A549 (cell line): ENCODE results near the gene LEPROT. TPM values are rescaled to one million over a fixed set of nuclear protein-coding genes. Genes with fewer than 3 reads are reported as not detected.

Source experiments
- ATAC-seq, 2 experiments: fragments of 200-7000 bp in 1 of 2; fragments of >200 bp in 1 of 2; cut with Nextera tagmentation in 1 of 2; cut with Tn5 transposase in 1 of 2; 3 replicates each; pipeline versions ENCODE4 v1.8.0 to v1.9.1; 2018 to 2020; ENCODE audit warnings: mild to moderate bottlenecking in 1 of 2, moderate library complexity in 1 of 2
- CTCF ChIA-PET: fragments of 300-600 bp; sonication (Branson Sonifier 250); formaldehyde crosslinking; extraction: SDS; loops from one replicate; lab custom pipeline; 2021; ENCODE audit warnings: antibody characterized with exemption, inconsistent platforms; lab: Yijun Ruan, JAX
- POLR2A ChIA-PET: fragments of 350-600 bp; formaldehyde crosslinking; extraction: SDS; loops from one replicate; lab custom pipeline; 2021; ENCODE audit warnings: antibody characterized with exemption, inconsistent platforms; lab: Yijun Ruan, JAX
- DNase-seq, 2 experiments: peaks; one replicate each; pipeline versions ENCODE4 v3.0.0 to v3.0.0-alpha.2; 2011 to 2016; ENCODE audit warnings: low read depth in 1 of 2, low spot score in 1 of 2
- FAIRE-seq: peaks from 2 replicates; lab custom pipeline; 2011; peaks lifted over from hg19 to GRCh38; lab: Jason Lieb, UNC
- H3K27ac ChIP-seq, 2 experiments: fragments of >200 bp; sonication (Bioruptor Twin); formaldehyde crosslinking; 3 replicates each; pipeline ENCODE4 v1.5.1; 2016 to 2017
- H3K4me1 ChIP-seq: fragments of >200 bp; sonication (Bioruptor Twin); formaldehyde crosslinking; 3 replicates; pipeline ENCODE4 v1.6.1; 2016
- H3K4me2 ChIP-seq: fragments of >200 bp; sonication (Bioruptor Twin); formaldehyde crosslinking; 3 replicates; pipeline ENCODE4 v1.6.1; 2016
- H3K4me3 ChIP-seq: fragments of >200 bp; sonication (Bioruptor Twin); formaldehyde crosslinking; 3 replicates; pipeline ENCODE4 v1.5.1; 2016
- H3K9me3 ChIP-seq: fragments of >200 bp; sonication (Bioruptor Twin); formaldehyde crosslinking; 3 replicates; pipeline ENCODE4 v1.6.1; 2016
- CBX8 ChIP-seq: fragments of 200-600 bp; sonication (generic); IDR thresholded peaks from 2 replicates; pipeline ENCODE4 v1.6.1; 2016
- EP300 ChIP-seq, 2 experiments: fragments of >200 bp; sonication (Bioruptor Twin); formaldehyde crosslinking; IDR thresholded peaks; 2 replicates in 1 of 2; 3 replicates in 1 of 2; pipeline ENCODE4 v1.6.1; 2016 to 2017
- FOSL2 ChIP-seq, 2 experiments: fragments of 450-650 bp in 1 of 2; fragments of >200 bp in 1 of 2; sonication (Bioruptor Twin) in 1 of 2; formaldehyde crosslinking; IDR thresholded peaks; 2 replicates each; pipeline versions ENCODE4 v1.5.0 to v1.6.1; 2016 to 2020; ENCODE audit warnings: mild to moderate bottlenecking in 1 of 2, moderate library complexity in 1 of 2
- GATA3 ChIP-seq: IDR thresholded peaks from 2 replicates; pipeline ENCODE4 v1.6.1; 2012; ENCODE audit warnings: borderline replicate concordance
- HOXB13 ChIP-seq: fragments of 250-450 bp; sonication (Bioruptor Pico); IDR thresholded peaks from 2 replicates; pipeline ENCODE4 v1.5.0; 2020; ENCODE audit warnings: low read depth, mild to moderate bottlenecking, moderate library complexity
- JUN ChIP-seq, 2 experiments: fragments of >200 bp; sonication (Bioruptor Twin); formaldehyde crosslinking; IDR thresholded peaks; 2 replicates in 1 of 2; 3 replicates in 1 of 2; pipeline ENCODE4 v1.6.1; 2016 to 2017
- KDM1A ChIP-seq: fragments of 200-600 bp; sonication (generic); IDR thresholded peaks from 2 replicates; pipeline ENCODE4 v1.6.1; 2016; ENCODE audit warnings: low read depth, mild to moderate bottlenecking
- KDM5A ChIP-seq: fragments of 200-600 bp; sonication (generic); IDR thresholded peaks from 2 replicates; pipeline ENCODE4 v1.6.1; 2016; ENCODE audit warnings: antibody characterized with exemption, mild to moderate bottlenecking
- ZNF302 ChIP-seq: fragments of 250-450 bp; sonication (Bioruptor Pico); IDR thresholded peaks from 2 replicates; pipeline ENCODE4 v1.9.0; 2021; ENCODE audit warnings: inconsistent platforms, mild to moderate bottlenecking, moderate library complexity
- WGBS: methylation state at CpG from one replicate; pipeline ENCODE4 v1.1.6; 2017; ENCODE audit errors: missing lambda C conversion rate; 5-methylcytosine and 5-hydroxymethylcytosine counted together
- polyA plus RNA-seq, 4 experiments: library from polyadenylated mRNA; depleted of rRNA in 3 of 4; stranded (reverse); fragments of >200 nt; fragmentation: RNase III in 1 of 4; extraction: RNeasy Plus Mini Kit Qiagen cat#74134 plus additional on column Dnase treatment in 1 of 4; gene quantifications; 2 replicates in 3 of 4; 3 replicates in 1 of 4; pipeline ENCODE4 v1.2.3, GENCODE V29; 2011 to 2017
- TF ChIP-seq, protein P1 (sequence below): fragments of 200-600 bp; sonication (generic); IDR thresholded peaks from 2 replicates; pipeline ENCODE4 v1.6.1; 2016; ENCODE audit warnings: antibody characterized with exemption, mild to moderate bottlenecking, moderate library complexity
- TF ChIP-seq, protein P2 (sequence below): fragments of >200 bp; sonication (Bioruptor Twin); formaldehyde crosslinking; IDR thresholded peaks from 3 replicates; pipeline ENCODE4 v1.6.1; 2016

LEPROT gene
- polyA plus RNA-seq, 2 of the 4 experiments (the other 2 are of a cell fraction), result 51.2 to 62.9 TPM

DNA sequence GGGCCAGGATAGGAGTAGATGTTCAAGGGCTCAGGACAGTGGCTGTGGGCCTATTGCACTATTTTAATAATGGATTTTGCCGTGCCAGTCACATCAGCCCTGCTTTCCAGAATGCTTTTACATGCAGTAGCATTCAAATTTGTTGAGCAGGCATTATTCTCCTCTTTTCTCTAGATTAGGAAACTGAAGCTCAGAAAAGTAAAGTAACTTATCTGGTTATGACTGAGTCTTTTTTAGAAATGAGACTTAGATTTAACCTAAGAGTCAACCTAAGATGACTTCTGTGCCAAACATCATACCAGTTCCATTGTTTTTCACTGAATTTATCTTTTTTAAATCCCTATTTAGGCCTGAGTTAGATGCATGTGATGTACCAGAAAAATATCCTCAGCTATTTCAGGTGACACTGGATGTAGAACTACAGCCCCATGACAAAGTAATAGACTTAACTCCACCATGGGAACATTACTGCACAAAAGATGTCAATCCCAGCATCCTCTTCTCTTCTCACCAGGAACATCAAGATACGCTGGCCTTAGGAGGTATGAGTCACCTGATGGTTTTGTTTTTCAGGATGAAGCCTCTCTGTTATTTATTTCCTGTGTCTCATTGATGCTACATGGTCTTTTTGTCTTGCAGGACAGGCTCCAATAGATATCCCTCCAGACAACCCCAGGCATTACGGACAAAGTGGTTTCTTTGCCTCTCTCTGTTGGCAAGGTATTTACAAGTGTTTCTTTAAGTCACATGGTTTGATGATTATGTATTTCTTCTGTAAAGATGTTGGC, 31.4 kb upstream of the LEPROT start (continued):
- TF ChIP-seq, protein P1, sequence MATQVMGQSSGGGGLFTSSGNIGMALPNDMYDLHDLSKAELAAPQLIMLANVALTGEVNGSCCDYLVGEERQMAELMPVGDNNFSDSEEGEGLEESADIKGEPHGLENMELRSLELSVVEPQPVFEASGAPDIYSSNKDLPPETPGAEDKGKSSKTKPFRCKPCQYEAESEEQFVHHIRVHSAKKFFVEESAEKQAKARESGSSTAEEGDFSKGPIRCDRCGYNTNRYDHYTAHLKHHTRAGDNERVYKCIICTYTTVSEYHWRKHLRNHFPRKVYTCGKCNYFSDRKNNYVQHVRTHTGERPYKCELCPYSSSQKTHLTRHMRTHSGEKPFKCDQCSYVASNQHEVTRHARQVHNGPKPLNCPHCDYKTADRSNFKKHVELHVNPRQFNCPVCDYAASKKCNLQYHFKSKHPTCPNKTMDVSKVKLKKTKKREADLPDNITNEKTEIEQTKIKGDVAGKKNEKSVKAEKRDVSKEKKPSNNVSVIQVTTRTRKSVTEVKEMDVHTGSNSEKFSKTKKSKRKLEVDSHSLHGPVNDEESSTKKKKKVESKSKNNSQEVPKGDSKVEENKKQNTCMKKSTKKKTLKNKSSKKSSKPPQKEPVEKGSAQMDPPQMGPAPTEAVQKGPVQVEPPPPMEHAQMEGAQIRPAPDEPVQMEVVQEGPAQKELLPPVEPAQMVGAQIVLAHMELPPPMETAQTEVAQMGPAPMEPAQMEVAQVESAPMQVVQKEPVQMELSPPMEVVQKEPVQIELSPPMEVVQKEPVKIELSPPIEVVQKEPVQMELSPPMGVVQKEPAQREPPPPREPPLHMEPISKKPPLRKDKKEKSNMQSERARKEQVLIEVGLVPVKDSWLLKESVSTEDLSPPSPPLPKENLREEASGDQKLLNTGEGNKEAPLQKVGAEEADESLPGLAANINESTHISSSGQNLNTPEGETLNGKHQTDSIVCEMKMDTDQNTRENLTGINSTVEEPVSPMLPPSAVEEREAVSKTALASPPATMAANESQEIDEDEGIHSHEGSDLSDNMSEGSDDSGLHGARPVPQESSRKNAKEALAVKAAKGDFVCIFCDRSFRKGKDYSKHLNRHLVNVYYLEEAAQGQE, result no peak
- TF ChIP-seq HOXB13 (CRISPR knock-in tag), result no peak
- TF ChIP-seq, all 56 proteins: peak for 0

DNA sequence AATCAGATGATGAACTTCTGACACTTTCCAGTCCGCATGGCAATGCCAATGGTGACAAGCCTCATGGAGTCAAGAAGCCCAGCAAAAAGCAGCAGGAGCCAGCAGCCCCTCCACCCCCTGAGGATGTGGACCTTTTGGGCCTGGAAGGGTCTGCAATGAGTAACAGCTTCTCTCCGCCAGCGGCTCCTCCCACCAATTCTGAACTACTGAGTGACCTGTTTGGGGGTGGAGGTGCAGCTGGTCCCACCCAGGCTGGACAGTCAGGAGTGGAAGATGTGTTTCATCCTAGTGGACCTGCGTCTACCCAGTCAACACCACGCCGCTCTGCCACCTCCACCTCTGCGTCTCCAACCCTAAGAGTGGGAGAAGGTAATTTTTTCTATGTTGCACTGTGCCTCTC, 28.0 kb upstream of the LEPROT start:
- H3K4me1 ChIP-seq, result no peaks in the 10 kb centered on the region
- TF ChIP-seq EP300 (IDR thresholded peaks at IDR 0.05) (no peak), CBX8 (no peak), KDM5A (no peak), GATA3 (no peak)
- H3K9me3 ChIP-seq, result no peaks in the 10 kb centered on the region
- no peak overlapping the region for H3K4me2 ChIP-seq
- no peak overlapping the region for H3K4me3 ChIP-seq
- FAIRE-seq (no peak), DNase-seq (no peak), ATAC-seq (no peak)
- no peak overlapping the region for H3K27ac ChIP-seq
- ChIA-PET POLR2A (no interaction called here), CTCF (no interaction called here)
- 94% methylated on average over 7 of the region's 7 CpGs for WGBS

DNA sequence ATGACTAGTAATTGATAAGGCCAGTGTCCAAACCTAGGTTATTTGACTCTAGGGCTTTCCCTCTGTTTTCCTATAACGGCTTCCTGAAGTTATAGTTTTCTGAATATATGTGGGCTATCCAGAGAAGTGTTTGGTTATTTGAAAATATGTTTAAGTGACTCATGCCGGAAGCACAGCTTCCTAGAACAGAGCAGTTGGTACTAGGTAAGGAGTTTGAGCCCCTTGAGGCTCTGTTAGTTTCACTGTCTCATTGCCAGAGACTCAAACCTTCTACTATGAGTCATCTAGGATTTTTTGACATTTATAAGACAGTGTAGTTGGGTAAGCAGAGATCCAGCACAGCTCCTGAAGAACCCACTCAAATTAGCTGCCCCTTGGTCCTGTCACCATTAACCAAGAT, 27.1 kb upstream of the LEPROT start:
- DNase-seq, result no peak
- CTCF ChIA-PET, result interaction anchor here (0.7 kb wide), 1 partner anchor 11 kb away, joined by 3 read pairs; no protein-coding TSS in a partner anchor
- WGBS, result 83% methylated on average over 2 of the region's 2 CpGs
- Histone ChIP-seq H3K9me3 (no peaks in the 10 kb centered on the region), H3K4me2 (no peak overlapping the region), H3K27ac (no peak overlapping the region), H3K4me3 (no peak overlapping the region), H3K4me1 (no peaks in the 10 kb centered on the region)
- FAIRE-seq, result no peak
- no peak for TF ChIP-seq ZNF302 (CRISPR knock-in tag)
- TF ChIP-seq FOSL2 (IDR thresholded peaks at IDR 0.05), result no peak
- 0 out of 2 replicates have a peak, but pooled peaks have one; percentile 7 for TF ChIP-seq FOSL2 (CRISPR knock-in tag; IDR thresholded peaks at IDR 0.05)
- TF ChIP-seq, all 56 proteins: peak for 1
- POLR2A ChIA-PET, result no interaction called here
- no peak for ATAC-seq

DNA sequence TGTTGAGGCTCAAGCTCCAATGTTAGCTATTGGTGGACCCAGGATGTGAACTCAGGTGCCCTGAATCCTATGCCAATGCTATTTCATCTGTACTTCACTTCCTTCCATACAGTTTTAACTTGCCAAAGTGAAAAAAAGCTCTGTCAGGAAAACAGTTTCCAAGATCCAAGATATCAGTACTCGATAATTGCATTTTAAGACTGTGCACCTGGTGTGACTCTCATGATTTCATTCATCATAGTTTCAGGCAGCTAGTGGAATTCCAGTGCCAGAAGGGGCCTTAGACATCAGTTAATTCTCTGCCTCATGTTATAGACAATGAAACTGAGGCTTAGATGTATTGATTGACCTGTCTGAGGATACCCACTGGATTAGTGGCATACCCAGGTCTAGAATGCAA, 26.5 kb upstream of the LEPROT start:
- ATAC-seq, result no peak
- ChIA-PET CTCF (interaction anchor here (0.7 kb wide), 1 partner anchor 11 kb away, joined by 3 read pairs; no protein-coding TSS in a partner anchor), POLR2A (no interaction called here)
- H3K4me1 ChIP-seq, result no peaks in the 10 kb centered on the region
- TF ChIP-seq KDM1A (no peak), JUN (IDR thresholded peaks at IDR 0.05) (no peak)
- TF ChIP-seq, protein P2, sequence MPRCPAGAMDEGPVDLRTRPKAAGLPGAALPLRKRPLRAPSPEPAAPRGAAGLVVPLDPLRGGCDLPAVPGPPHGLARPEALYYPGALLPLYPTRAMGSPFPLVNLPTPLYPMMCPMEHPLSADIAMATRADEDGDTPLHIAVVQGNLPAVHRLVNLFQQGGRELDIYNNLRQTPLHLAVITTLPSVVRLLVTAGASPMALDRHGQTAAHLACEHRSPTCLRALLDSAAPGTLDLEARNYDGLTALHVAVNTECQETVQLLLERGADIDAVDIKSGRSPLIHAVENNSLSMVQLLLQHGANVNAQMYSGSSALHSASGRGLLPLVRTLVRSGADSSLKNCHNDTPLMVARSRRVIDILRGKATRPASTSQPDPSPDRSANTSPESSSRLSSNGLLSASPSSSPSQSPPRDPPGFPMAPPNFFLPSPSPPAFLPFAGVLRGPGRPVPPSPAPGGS, result no peak
- H3K9me3 ChIP-seq, result no peaks in the 10 kb centered on the region
- no peak overlapping the region for H3K4me3 ChIP-seq
- 90% methylated on average over 1 of the region's 1 CpG for WGBS
- H3K4me2 ChIP-seq, result no peak overlapping the region
- FAIRE-seq, result no peak
- DNase-seq, result no peak
- no peak overlapping the region for H3K27ac ChIP-seq
